ENCODE results near the gene DYRK4. TPM values are rescaled to one million over a fixed set of nuclear protein-coding genes. Genes with fewer than 3 reads are reported as not detected.

DYRK4 gene
- total RNA-seq, 1 experiment from 2014 or later = 24.6 TPM

GRCh38 chr12:4584896-4585295, 22.9 kb downstream of the DYRK4 start:
- no peak for DNase-seq
- Mint-ChIP-seq H3K27ac (ENCODE audit: unreplicated experiment) (no peak overlapping the region), H3K9me3 (ENCODE audit: low read depth, unreplicated experiment) (peaks cover 2% of the 10 kb centered on the region), H3K27me3 (ENCODE audit: unreplicated experiment) (peaks cover 73% of the 10 kb centered on the region), H3K4me3 (ENCODE audit: low read depth, unreplicated experiment) (no peak overlapping the region), H3K4me1 (ENCODE audit: low read depth, unreplicated experiment) (no peaks in the 10 kb centered on the region), H3K36me3 (ENCODE audit: insufficient read depth, unreplicated experiment) (no peaks in the 10 kb centered on the region)
- intact Hi-C loops (cut with micrococcal nuclease; ENCODE audit: unreplicated experiment) = no loop called here
- BruUV-seq (replicated peaks) = no TSS peak
- CTCF ChIA-PET = no interaction called here
- TF ChIP-seq CTCF (IDR thresholded peaks at IDR 0.05; ENCODE audit: unreplicated experiment) = no peak

DNA sequence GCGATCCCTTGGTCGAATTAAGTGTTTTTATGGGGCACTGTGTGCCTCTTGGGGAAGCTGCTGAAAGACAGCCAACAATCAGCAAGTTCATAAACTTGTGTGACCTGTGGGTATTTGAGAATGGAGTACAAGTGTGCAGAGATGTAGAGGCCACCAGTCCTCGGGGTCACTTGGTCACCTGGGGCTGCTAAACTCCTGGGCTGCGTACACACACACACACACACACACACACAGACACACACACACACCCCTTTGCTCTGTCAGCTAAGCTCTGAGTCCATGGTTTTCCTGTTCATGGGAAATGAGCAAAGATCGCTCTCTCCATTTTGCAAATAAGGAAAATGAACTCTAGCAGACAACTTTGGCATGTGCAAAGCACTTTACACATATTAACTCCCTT, 24.5 kb downstream of the DYRK4 start:
- intact Hi-C loops (cut with micrococcal nuclease; ENCODE audit: unreplicated experiment) = no loop called here
- no TSS peak for BruUV-seq (replicated peaks)
- no peak overlapping the region for H3K4me3 Mint-ChIP-seq (ENCODE audit: low read depth, unreplicated experiment)
- no peaks in the 10 kb centered on the region for H3K4me1 Mint-ChIP-seq (ENCODE audit: low read depth, unreplicated experiment)
- no peaks in the 10 kb centered on the region for H3K36me3 Mint-ChIP-seq (ENCODE audit: insufficient read depth, unreplicated experiment)
- DNase-seq = no peak
- H3K9me3 Mint-ChIP-seq (ENCODE audit: low read depth, unreplicated experiment) = peaks cover 2% of the 10 kb centered on the region
- CTCF ChIA-PET = no interaction called here
- H3K27me3 Mint-ChIP-seq (ENCODE audit: unreplicated experiment) = peaks cover 83% of the 10 kb centered on the region
- no peak overlapping the region for H3K27ac Mint-ChIP-seq (ENCODE audit: unreplicated experiment)
- no peak for TF ChIP-seq CTCF (IDR thresholded peaks at IDR 0.05; ENCODE audit: unreplicated experiment)

DNA sequence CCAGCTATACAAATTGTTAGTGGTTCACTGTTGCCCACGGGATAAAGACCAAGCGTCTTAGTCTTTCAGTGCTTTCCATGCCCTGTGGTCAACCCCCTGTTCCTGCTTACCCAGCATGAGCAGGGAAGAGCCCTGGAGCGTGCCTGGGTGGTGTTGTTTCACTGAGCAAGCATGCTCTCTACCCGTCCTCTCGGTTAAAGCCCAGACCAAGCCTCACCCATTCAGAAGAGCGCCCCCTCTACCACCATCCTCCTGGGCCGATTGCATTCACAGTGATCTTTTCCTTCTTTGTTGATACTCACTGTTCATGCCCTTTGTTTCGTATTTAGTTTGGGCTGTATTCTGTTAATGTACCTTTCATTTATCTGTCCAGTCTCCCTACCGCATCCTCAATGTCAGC, 25.1 kb downstream of the DYRK4 start:
- no TSS peak for BruUV-seq (replicated peaks)
- CTCF ChIA-PET = no interaction called here
- Mint-ChIP-seq H3K27me3 (ENCODE audit: unreplicated experiment) (peaks cover 83% of the 10 kb centered on the region), H3K9me3 (ENCODE audit: low read depth, unreplicated experiment) (peaks cover 2% of the 10 kb centered on the region), H3K36me3 (ENCODE audit: insufficient read depth, unreplicated experiment) (no peaks in the 10 kb centered on the region), H3K4me1 (ENCODE audit: low read depth, unreplicated experiment) (no peaks in the 10 kb centered on the region), H3K4me3 (ENCODE audit: low read depth, unreplicated experiment) (no peak overlapping the region), H3K27ac (ENCODE audit: unreplicated experiment) (no peak overlapping the region)
- intact Hi-C loops (cut with micrococcal nuclease; ENCODE audit: unreplicated experiment) = no loop called here
- no peak for DNase-seq
- TF ChIP-seq CTCF (IDR thresholded peaks at IDR 0.05; ENCODE audit: unreplicated experiment) = no peak

- Mint-ChIP-seq H3K9me3 (ENCODE audit: low read depth, unreplicated experiment) (peaks cover 2% of the 10 kb centered on the region), H3K27me3 (ENCODE audit: unreplicated experiment) (peaks cover 83% of the 10 kb centered on the region), H3K36me3 (ENCODE audit: insufficient read depth, unreplicated experiment) (no peaks in the 10 kb centered on the region), H3K27ac (ENCODE audit: unreplicated experiment) (no peak overlapping the region), H3K4me3 (ENCODE audit: low read depth, unreplicated experiment) (no peak overlapping the region), H3K4me1 (ENCODE audit: low read depth, unreplicated experiment) (no peaks in the 10 kb centered on the region)
- intact Hi-C loops (cut with micrococcal nuclease; ENCODE audit: unreplicated experiment) = no loop called here
- CTCF ChIA-PET = no interaction called here
- no peak for DNase-seq
- TF ChIP-seq CTCF (IDR thresholded peaks at IDR 0.05; ENCODE audit: unreplicated experiment) = no peak
- BruUV-seq (replicated peaks) = no TSS peak
Observed at GRCh38 chr12:4588916-4589315, 26.9 kb downstream of the DYRK4 start.

DNA sequence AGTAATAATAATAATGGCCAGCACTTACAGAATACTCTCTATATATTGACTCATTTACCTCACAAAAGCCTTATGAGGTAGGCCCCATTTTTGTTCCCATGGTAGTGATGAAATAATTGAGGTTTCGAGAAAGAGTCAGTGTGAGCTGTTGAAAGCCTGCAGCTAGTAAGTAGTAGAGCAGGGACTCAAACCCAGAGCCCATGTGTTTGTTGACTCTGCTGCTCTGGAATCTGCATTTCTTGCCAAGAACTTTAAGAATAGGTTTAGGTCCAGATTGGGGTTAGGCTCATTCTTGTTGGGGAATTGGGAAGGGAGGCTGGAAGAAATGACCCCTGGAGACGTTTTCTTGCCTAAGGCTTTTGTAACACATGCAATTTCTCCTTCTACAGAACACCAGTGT, 27.9 kb downstream of the DYRK4 start:
- no peak for TF ChIP-seq CTCF (IDR thresholded peaks at IDR 0.05; ENCODE audit: unreplicated experiment)
- no TSS peak for BruUV-seq (replicated peaks)
- Mint-ChIP-seq H3K27me3 (ENCODE audit: unreplicated experiment) (peaks cover 77% of the 10 kb centered on the region), H3K36me3 (ENCODE audit: insufficient read depth, unreplicated experiment) (no peaks in the 10 kb centered on the region), H3K4me3 (ENCODE audit: low read depth, unreplicated experiment) (no peak overlapping the region), H3K4me1 (ENCODE audit: low read depth, unreplicated experiment) (no peaks in the 10 kb centered on the region), H3K9me3 (ENCODE audit: low read depth, unreplicated experiment) (peaks cover 2% of the 10 kb centered on the region), H3K27ac (ENCODE audit: unreplicated experiment) (no peak overlapping the region)
- DNase-seq = no peak
- CTCF ChIA-PET = no interaction called here
- intact Hi-C loops (cut with micrococcal nuclease; ENCODE audit: unreplicated experiment) = no loop called here

Measured in Calu3 (cell line).